Osteoblast (primary cell): Measurements from ENCODE around the gene LAD1. TPM values are rescaled to one million over a fixed set of nuclear protein-coding genes. Genes with fewer than 3 reads are reported as not detected.

ENCODE experiments used
- DNase-seq: peaks from one replicate; pipeline ENCODE4 v3.0.0; 2011; ENCODE audit warnings: low spot score, mixed read lengths; ENCODE audit not compliant: insufficient read length; ENCODE audit errors: missing footprints
- H2AFZ ChIP-seq: 2 replicates; pipeline ENCODE4 v1.6.0; 2011; ENCODE audit warnings: mild to moderate bottlenecking, low read length
- H3K27ac ChIP-seq: 2 replicates; pipeline ENCODE4 v1.5.1; 2011; ENCODE audit warnings: mild to moderate bottlenecking, low read depth, low read length, moderate library complexity
- H3K27me3 ChIP-seq: 2 replicates; pipeline ENCODE4 v1.6.0; 2012; ENCODE audit warnings: mild to moderate bottlenecking, control low read depth, inconsistent platforms, low read length, moderate library complexity; ENCODE audit not compliant: insufficient read depth
- H3K36me3 ChIP-seq: 2 replicates; pipeline ENCODE4 v1.5.1; 2011; ENCODE audit warnings: mild to moderate bottlenecking, low read length, control low read depth, moderate library complexity; ENCODE audit not compliant: insufficient read depth
- H3K4me1 ChIP-seq: 2 replicates; pipeline ENCODE4 v1.5.1; 2011; ENCODE audit warnings: mild to moderate bottlenecking, low read length, control low read depth, moderate library complexity; ENCODE audit not compliant: insufficient read depth
- H3K4me2 ChIP-seq: 2 replicates; pipeline ENCODE4 v1.6.0; 2011; ENCODE audit warnings: mild to moderate bottlenecking, low read length; ENCODE audit not compliant: insufficient read depth
- H3K4me3 ChIP-seq: fragments of 200-600 bp; sonication (generic); 3 replicates; pipeline ENCODE4 v1.5.1; 2012; ENCODE audit warnings: mild to moderate bottlenecking, low read length, inconsistent platforms; ENCODE audit not compliant: insufficient read depth
- H3K79me2 ChIP-seq: 2 replicates; pipeline ENCODE4 v1.6.0; 2012; ENCODE audit warnings: mild to moderate bottlenecking, low read length, control low read depth, inconsistent platforms; ENCODE audit not compliant: insufficient read depth
- H3K9me3 ChIP-seq: 2 replicates; pipeline ENCODE4 v1.5.1; 2011; ENCODE audit warnings: low read depth, low read length, control low read depth
- H4K20me1 ChIP-seq: 2 replicates; pipeline ENCODE4 v1.6.0; 2012; ENCODE audit warnings: mild to moderate bottlenecking, low read length, control low read depth; ENCODE audit not compliant: insufficient read depth
- total RNA-seq: library from RNA; depleted of rRNA; stranded (reverse); fragments of >200 nt; gene quantifications from 2 replicates; pipeline ENCODE4 v1.2.3, GENCODE V29; 2012
- TF ChIP-seq, protein P1 (sequence below): IDR thresholded peaks from 2 replicates; pipeline ENCODE4 v1.5.1; 2011; ENCODE audit warnings: mild to moderate bottlenecking, low read depth, low read length, moderate library complexity; ENCODE audit errors: extremely low read depth

LAD1 gene
- total RNA-seq, 1 donor = not detected

- Histone ChIP-seq H2AFZ (no peak overlapping the region), H3K4me2 (no peak overlapping the region), H3K27me3 (peaks cover 13% of the 10 kb centered on the region), H3K36me3 (no peaks in the 10 kb centered on the region), H3K9me3 (no peaks in the 10 kb centered on the region), H3K4me1 (no peaks in the 10 kb centered on the region), H3K27ac (no peak overlapping the region), H4K20me1 (no peaks in the 10 kb centered on the region), H3K79me2 (no peaks in the 10 kb centered on the region), H3K4me3 (no peak overlapping the region)
- TF ChIP-seq, protein P1, sequence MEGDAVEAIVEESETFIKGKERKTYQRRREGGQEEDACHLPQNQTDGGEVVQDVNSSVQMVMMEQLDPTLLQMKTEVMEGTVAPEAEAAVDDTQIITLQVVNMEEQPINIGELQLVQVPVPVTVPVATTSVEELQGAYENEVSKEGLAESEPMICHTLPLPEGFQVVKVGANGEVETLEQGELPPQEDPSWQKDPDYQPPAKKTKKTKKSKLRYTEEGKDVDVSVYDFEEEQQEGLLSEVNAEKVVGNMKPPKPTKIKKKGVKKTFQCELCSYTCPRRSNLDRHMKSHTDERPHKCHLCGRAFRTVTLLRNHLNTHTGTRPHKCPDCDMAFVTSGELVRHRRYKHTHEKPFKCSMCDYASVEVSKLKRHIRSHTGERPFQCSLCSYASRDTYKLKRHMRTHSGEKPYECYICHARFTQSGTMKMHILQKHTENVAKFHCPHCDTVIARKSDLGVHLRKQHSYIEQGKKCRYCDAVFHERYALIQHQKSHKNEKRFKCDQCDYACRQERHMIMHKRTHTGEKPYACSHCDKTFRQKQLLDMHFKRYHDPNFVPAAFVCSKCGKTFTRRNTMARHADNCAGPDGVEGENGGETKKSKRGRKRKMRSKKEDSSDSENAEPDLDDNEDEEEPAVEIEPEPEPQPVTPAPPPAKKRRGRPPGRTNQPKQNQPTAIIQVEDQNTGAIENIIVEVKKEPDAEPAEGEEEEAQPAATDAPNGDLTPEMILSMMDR = no peak
- DNase-seq = no peak
Measured at GRCh38 chr1:201422436-201423030, 23.4 kb upstream of the LAD1 start.

DNA sequence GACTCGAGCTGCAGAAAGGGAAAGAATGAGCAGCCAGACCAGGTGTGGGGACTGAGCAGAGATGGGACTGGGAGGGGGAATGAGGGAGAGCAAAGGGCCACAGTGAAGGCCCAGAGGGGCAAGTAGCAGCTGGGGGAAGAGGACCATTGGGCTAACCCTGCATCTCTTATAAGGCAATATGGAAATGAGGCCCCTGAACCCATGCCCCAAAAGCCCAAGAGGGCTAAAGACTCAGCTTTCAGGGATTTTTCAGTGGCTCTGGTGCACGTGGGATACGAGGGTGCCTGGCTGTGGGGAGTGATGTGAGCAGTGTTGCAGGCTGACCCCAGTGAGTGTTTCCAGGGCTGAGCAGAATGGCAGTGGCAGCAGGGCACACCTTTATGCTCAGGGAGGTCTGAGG lies 22.9 kb upstream of the LAD1 start:
- no peak overlapping the region for H2AFZ ChIP-seq
- H3K79me2 ChIP-seq = no peaks in the 10 kb centered on the region
- H3K4me3 ChIP-seq = no peak overlapping the region
- no peak overlapping the region for H3K4me2 ChIP-seq
- no peak overlapping the region for H3K27ac ChIP-seq
- H4K20me1 ChIP-seq = no peaks in the 10 kb centered on the region
- H3K9me3 ChIP-seq = no peaks in the 10 kb centered on the region
- H3K4me1 ChIP-seq = no peaks in the 10 kb centered on the region
- TF ChIP-seq, protein P1 = no peak
- H3K36me3 ChIP-seq = no peaks in the 10 kb centered on the region
- peaks cover 15% of the 10 kb centered on the region for H3K27me3 ChIP-seq
- peak; percentile 59 for DNase-seq

DNA sequence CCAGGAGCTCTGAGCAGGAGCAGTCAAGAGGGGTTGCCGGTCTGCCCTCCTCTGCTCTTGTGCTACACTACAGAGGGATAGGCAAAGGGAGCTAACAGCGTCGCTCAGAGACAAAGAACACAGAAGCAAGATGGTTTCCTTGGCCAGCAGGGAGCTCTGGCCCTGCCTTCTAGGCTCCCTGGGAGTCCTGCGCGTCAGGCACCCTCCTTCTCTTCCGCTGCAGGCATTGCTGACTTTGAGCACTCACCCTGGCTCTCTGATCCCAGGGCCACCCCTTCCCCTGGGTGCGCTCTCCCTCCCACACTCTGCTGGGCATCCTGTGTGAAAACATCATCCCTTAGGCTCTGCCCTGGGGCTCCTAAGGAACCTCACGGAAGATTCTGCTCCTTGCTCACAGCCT lies 21.9 kb upstream of the LAD1 start:
- Histone ChIP-seq H3K79me2 (no peaks in the 10 kb centered on the region), H3K4me3 (no peak overlapping the region), H3K36me3 (no peaks in the 10 kb centered on the region)

GRCh38 chr1:201420608-201421002 lies 21.5 kb upstream of the LAD1 start:
- H3K4me3 ChIP-seq = no peak overlapping the region
- no peaks in the 10 kb centered on the region for H3K4me1 ChIP-seq
- no peak overlapping the region for H3K4me2 ChIP-seq
- peaks cover 3% of the 10 kb centered on the region for H3K9me3 ChIP-seq
- TF ChIP-seq, protein P1 = no peak
- no peaks in the 10 kb centered on the region for H3K36me3 ChIP-seq
- H3K27me3 ChIP-seq = peaks cover 27% of the 10 kb centered on the region
- H3K79me2 ChIP-seq = no peaks in the 10 kb centered on the region
- no peak overlapping the region for H3K27ac ChIP-seq
- no peak for DNase-seq
- no peaks in the 10 kb centered on the region for H4K20me1 ChIP-seq
- H2AFZ ChIP-seq = no peak overlapping the region

More for the DNA sequence above, 21.9 kb upstream of the LAD1 start:
- Histone ChIP-seq H2AFZ (no peak overlapping the region), H3K27me3 (peaks cover 22% of the 10 kb centered on the region), H3K4me2 (no peak overlapping the region), H4K20me1 (no peaks in the 10 kb centered on the region), H3K9me3 (no peaks in the 10 kb centered on the region), H3K27ac (no peak overlapping the region), H3K4me1 (no peaks in the 10 kb centered on the region)
- DNase-seq = no peak
- TF ChIP-seq, protein P1 = no peak
